HepG2 (cell line): ENCODE results near the gene SFT2D1. TPM values are rescaled to one million over a fixed set of nuclear protein-coding genes. Genes with fewer than 3 reads are reported as not detected.

Source experiments
- ATAC-seq: fragments of 200-7000 bp; cut with Tn5 transposase; 3 replicates; pipeline ENCODE4 v1.9.1; 2020; ENCODE audit warnings: mild to moderate bottlenecking, moderate library complexity
- BruUV-seq: library from RNA; stranded (reverse); fragments of 400-500 nt; replicated peaks from 2 replicates; lab custom pipeline; 2021; lab: Mats Ljungman, UMichigan
- CTCF ChIA-PET: fragments of 300-600 bp; formaldehyde crosslinking; extraction: SDS; loops from one replicate; lab custom pipeline; 2021; ENCODE audit warnings: low total read pairs, inconsistent platforms, low intra/inter-chr PET ratio; lab: Yijun Ruan, JAX
- POLR2A ChIA-PET: fragments of 350-600 bp; sonication (Branson Sonifier 250); formaldehyde crosslinking; loops from one replicate; lab custom pipeline; 2020; ENCODE audit warnings: antibody characterized with exemption, inconsistent platforms; lab: Yijun Ruan, JAX
- DNase-seq: peaks from one replicate; pipeline ENCODE4 v3.0.0-alpha.2; 2015; ENCODE audit warnings: low spot score
- FAIRE-seq: peaks from 3 replicates; lab custom pipeline; 2011; peaks lifted over from hg19 to GRCh38; lab: Jason Lieb, UNC
- H2AFZ ChIP-seq: one replicate; pipeline ENCODE4 v1.6.1; 2011; ENCODE audit warnings: low read length, inconsistent platforms
- H3K27ac ChIP-seq: fragments of 300-600 bp; 3 replicates; pipeline ENCODE4 v1.8.0; 2011; ENCODE audit warnings: mixed run types, mild to moderate bottlenecking, mixed read lengths, low read length, inconsistent platforms; ENCODE audit not compliant: insufficient read depth; ENCODE audit errors: extremely low read length
- H3K27me3 ChIP-seq, 2 experiments: fragments of 200-600 bp in 1 of 2; 2 replicates in 1 of 2; 3 replicates in 1 of 2; pipeline versions ENCODE4 v1.6.0 to v1.8.0; 2011; ENCODE audit warnings: low read length in 2 of 2, mild to moderate bottlenecking in 2 of 2, moderate library complexity in 2 of 2, inconsistent platforms in 1 of 2; ENCODE audit not compliant: insufficient read depth in 2 of 2, control insufficient read depth in 1 of 2
- H3K36me3 ChIP-seq, 2 experiments: fragments of 200-600 bp in 1 of 2; replicated peaks in 1 of 2; 2 replicates in 1 of 2; 3 replicates in 1 of 2; pipeline versions ENCODE4 v1.5.1 to v1.8.0; 2011; ENCODE audit warnings: low read length in 2 of 2, inconsistent platforms in 1 of 2; ENCODE audit not compliant: insufficient read depth in 2 of 2, control insufficient read depth in 1 of 2
- H3K4me1 ChIP-seq: 2 replicates; pipeline ENCODE4 v1.5.1; 2012; ENCODE audit warnings: low read length, inconsistent platforms; ENCODE audit not compliant: insufficient read depth
- H3K4me2 ChIP-seq: 2 replicates; pipeline ENCODE4 v1.6.0; 2011; ENCODE audit warnings: low read depth, low read length, inconsistent platforms
- H3K4me3 ChIP-seq, 3 experiments: fragments of 200-600 bp in 1 of 3; sonication (generic), shearing (Covaris generic) in 1 of 3; replicated peaks in 1 of 3; 2 replicates each; pipeline ENCODE4 v1.5.1; 2011 to 2016; ENCODE audit warnings: low read length in 3 of 3, inconsistent platforms in 2 of 3, low read depth in 2 of 3, mild to moderate bottlenecking in 2 of 3, control low read depth in 1 of 3, mixed read lengths in 1 of 3; ENCODE audit not compliant: insufficient read depth in 1 of 3
- H3K79me2 ChIP-seq: one replicate; pipeline ENCODE4 v1.6.1; 2011; ENCODE audit warnings: low read length, inconsistent platforms; ENCODE audit not compliant: insufficient read depth
- H3K9ac ChIP-seq: 2 replicates; pipeline ENCODE4 v1.6.0; 2011; ENCODE audit warnings: mild to moderate bottlenecking, low read depth, low read length, inconsistent platforms; ENCODE audit not compliant: insufficient read depth
- H3K9me3 ChIP-seq: 2 replicates; pipeline ENCODE4 v1.5.1; 2012; ENCODE audit warnings: mild to moderate bottlenecking, low read length
- H4K20me1 ChIP-seq: 2 replicates; pipeline ENCODE4 v1.6.0; 2011; ENCODE audit warnings: inconsistent platforms, mild to moderate bottlenecking, low read length, moderate library complexity; ENCODE audit not compliant: insufficient read depth
- DNMT3B ChIP-seq: conservative IDR thresholded peaks from 2 replicates; pipeline ENCODE4 v1.6.1; 2016; ENCODE audit warnings: missing biosample characterization, control low read depth
- JARID2 ChIP-seq: sonication (generic); formaldehyde crosslinking; IDR thresholded peaks from 2 replicates; pipeline ENCODE4 v1.8.1; 2023; ENCODE audit warnings: missing genetic modification reagents, inconsistent platforms; ENCODE audit not compliant: insufficient replicate concordance
- KLF15 ChIP-seq: sonication (generic); formaldehyde crosslinking; IDR thresholded peaks from 2 replicates; pipeline ENCODE4 v1.8.1; 2023; ENCODE audit warnings: borderline replicate concordance, mild to moderate bottlenecking, inconsistent platforms, missing genetic modification reagents, mixed read lengths
- MAFF ChIP-seq: IDR thresholded peaks from 2 replicates; pipeline ENCODE4 v1.6.1; 2011; ENCODE audit warnings: low read depth, low read length, improper control_type of control experiment
- MAFG ChIP-seq: sonication (generic); formaldehyde crosslinking; IDR thresholded peaks from 2 replicates; pipeline ENCODE4 v1.5.1; 2020; ENCODE audit warnings: mild to moderate bottlenecking, missing genetic modification reagents
- MAFK ChIP-seq, 2 experiments: IDR thresholded peaks in 1 of 2; conservative IDR thresholded peaks in 1 of 2; 2 replicates each; pipeline ENCODE4 v1.6.1; 2011; ENCODE audit warnings: improper control_type of control experiment in 2 of 2, low read length in 2 of 2
- ZMAT5 ChIP-seq: sonication (generic); formaldehyde crosslinking; IDR thresholded peaks from 2 replicates; pipeline ENCODE4 v1.5.0; 2020; ENCODE audit warnings: mild to moderate bottlenecking, low read depth, missing genetic modification reagents, borderline replicate concordance
- ZNF333 ChIP-seq: sonication (generic); formaldehyde crosslinking; IDR thresholded peaks from 2 replicates; pipeline ENCODE4 v1.4.0; 2020; ENCODE audit warnings: mild to moderate bottlenecking, missing genetic modification reagents, borderline replicate concordance
- WGBS: methylation state at CpG from one replicate; pipeline ENCODE4 v1.1.6; 2017; ENCODE audit warnings: low lambda C conversion rate; 5-methylcytosine and 5-hydroxymethylcytosine counted together
- in situ Hi-C: cut with HindIII; loops from 2 replicates; pipeline ENCODE4 v1.10.0; 2017; ENCODE audit warnings: low pct_unique_long_range_greater_than_20kb; ENCODE audit not compliant: extremely low pct_ligation_motif_present
- intact Hi-C: fragments of 100-400 bp; cut with micrococcal nuclease; formaldehyde crosslinking; loops from one replicate; pipeline ENCODE4 v1.10.0; 2022; ENCODE audit not compliant: unreplicated experiment
- polyA plus RNA-seq, 8 experiments: library from polyadenylated mRNA; depleted of rRNA in 3 of 8; stranded (reverse) in 7 of 8; unstranded in 1 of 8; fragments of >200 nt; fragmentation: Illumina TruSeq in 4 of 8; extraction: Trizol in 4 of 8; gene quantifications; 2 replicates each; pipeline versions ENCODE4 v1.2.1 to v1.2.3, GENCODE V29; 2011 to 2016; ENCODE audit warnings: low read depth in 4 of 8, missing spikeins in 1 of 8, mixed read lengths in 1 of 8; ENCODE audit not compliant: insufficient read depth in 1 of 8
- total RNA-seq, 5 experiments: library from RNA; depleted of rRNA; stranded (reverse); fragments of >200 nt; fragmentation: Illumina TruSeq; extraction: Trizol; gene quantifications; 2 replicates each; pipeline ENCODE4 v1.2.3, GENCODE V29; 2016; ENCODE audit warnings: low read depth in 1 of 5
- TF ChIP-seq, protein P1 (sequence below): sonication (generic); formaldehyde crosslinking; IDR thresholded peaks from 2 replicates; pipeline ENCODE4 v1.8.0; 2022; ENCODE audit warnings: missing genetic modification reagents, mild to moderate bottlenecking, borderline replicate concordance

Gene SFT2D1
- total and polyA plus RNA-seq, 2 of the 13 experiments (the other 11 are each of a cell fraction or from before 2014, with no cell fraction given), result 115 to 147 TPM

DNA sequence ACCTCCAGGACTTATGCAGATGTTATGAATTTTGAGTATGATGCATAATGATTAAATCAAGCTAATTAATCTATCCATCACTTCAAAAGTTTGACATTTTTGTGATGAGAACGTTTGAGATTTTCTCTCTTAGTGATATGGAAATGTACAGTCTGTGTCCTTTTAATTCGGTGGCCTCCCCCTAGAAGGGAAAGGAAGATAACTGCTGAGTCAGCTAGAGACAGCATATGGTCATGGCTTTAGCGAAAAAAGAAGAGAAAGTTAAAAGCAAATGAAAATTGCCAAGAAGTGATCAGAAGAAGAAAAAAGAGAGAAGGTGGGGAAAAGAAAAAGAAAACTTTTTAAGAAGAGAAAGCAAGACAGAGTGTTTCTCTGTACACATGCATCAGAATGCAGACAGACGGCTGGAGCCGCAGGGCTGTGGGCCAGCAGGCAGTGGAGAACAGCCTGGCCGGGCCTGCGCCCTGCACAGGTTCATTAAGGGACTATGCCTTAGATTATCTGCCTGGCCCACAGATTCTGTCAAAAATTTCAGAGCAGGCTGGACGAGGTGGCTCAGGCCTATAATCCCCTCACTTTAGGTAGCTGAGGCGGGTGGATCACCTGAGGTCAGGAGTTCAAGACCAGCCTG is 41.9 kb downstream of the SFT2D1 start:
- H3K4me1 ChIP-seq, result peaks cover 16% of the 10 kb centered on the region
- H3K36me3 ChIP-seq, result no peaks in the 10 kb centered on the region
- in situ Hi-C loops, result no loop called here
- intact Hi-C loops, result no loop called here
- H4K20me1 ChIP-seq, result no peaks in the 10 kb centered on the region
- no peaks in the 10 kb centered on the region for H3K9me3 ChIP-seq
- ChIA-PET CTCF (no interaction called here), POLR2A (no interaction called here)
- peaks cover under 1 to 42% of the 10 kb centered on the region in 2 experiments; a peak in 4 of 5 replicates for H3K27me3 ChIP-seq
- H3K4me2 ChIP-seq, result no peak overlapping the region
- H3K9ac ChIP-seq, result no peak overlapping the region
- ATAC-seq, result no peak
- H2AFZ ChIP-seq, result no peak overlapping the region
- BruUV-seq, result no TSS peak
- H3K27ac ChIP-seq, result no peak overlapping the region
- TF ChIP-seq ZMAT5 (CRISPR knock-in tag), result no peak
- peak; percentile 97 to 98 for TF ChIP-seq MAFK (conservative IDR thresholded peaks at IDR 0.05 in 1 of 2, IDR thresholded peaks at IDR 0.05 in 1 of 2; ENCODE audit: low read length in 2 of 2)
- no peak for TF ChIP-seq ZNF333 (CRISPR knock-in tag)
- TF ChIP-seq MAFG (CRISPR knock-in tag), result peak; percentile 21; the same call in 1 of the 2 replicates
- TF ChIP-seq KLF15, result no peak
- no peak for TF ChIP-seq DNMT3B (CRISPR knock-in tag)
- TF ChIP-seq, protein P1, sequence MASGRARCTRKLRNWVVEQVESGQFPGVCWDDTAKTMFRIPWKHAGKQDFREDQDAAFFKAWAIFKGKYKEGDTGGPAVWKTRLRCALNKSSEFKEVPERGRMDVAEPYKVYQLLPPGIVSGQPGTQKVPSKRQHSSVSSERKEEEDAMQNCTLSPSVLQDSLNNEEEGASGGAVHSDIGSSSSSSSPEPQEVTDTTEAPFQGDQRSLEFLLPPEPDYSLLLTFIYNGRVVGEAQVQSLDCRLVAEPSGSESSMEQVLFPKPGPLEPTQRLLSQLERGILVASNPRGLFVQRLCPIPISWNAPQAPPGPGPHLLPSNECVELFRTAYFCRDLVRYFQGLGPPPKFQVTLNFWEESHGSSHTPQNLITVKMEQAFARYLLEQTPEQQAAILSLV (CRISPR knock-in tag), result no peak
- TF ChIP-seq MAFF, result peak; percentile 96
- TF ChIP-seq JARID2 (CRISPR knock-in tag), result no peak
- no peak overlapping the region for H3K4me3 ChIP-seq
- 58% methylated on average over 9 of the region's 9 CpGs for WGBS
- DNase-seq, result no peak
- no peaks in the 10 kb centered on the region for H3K79me2 ChIP-seq
- no peak for FAIRE-seq
